ENCODE measurements around the gene KIAA0319L. TPM values are rescaled to one million over a fixed set of nuclear protein-coding genes. Genes with fewer than 3 reads are reported as not detected.

Gene KIAA0319L
- total RNA-seq, 1 experiment from 2014 or later = 46.4 TPM

DNA sequence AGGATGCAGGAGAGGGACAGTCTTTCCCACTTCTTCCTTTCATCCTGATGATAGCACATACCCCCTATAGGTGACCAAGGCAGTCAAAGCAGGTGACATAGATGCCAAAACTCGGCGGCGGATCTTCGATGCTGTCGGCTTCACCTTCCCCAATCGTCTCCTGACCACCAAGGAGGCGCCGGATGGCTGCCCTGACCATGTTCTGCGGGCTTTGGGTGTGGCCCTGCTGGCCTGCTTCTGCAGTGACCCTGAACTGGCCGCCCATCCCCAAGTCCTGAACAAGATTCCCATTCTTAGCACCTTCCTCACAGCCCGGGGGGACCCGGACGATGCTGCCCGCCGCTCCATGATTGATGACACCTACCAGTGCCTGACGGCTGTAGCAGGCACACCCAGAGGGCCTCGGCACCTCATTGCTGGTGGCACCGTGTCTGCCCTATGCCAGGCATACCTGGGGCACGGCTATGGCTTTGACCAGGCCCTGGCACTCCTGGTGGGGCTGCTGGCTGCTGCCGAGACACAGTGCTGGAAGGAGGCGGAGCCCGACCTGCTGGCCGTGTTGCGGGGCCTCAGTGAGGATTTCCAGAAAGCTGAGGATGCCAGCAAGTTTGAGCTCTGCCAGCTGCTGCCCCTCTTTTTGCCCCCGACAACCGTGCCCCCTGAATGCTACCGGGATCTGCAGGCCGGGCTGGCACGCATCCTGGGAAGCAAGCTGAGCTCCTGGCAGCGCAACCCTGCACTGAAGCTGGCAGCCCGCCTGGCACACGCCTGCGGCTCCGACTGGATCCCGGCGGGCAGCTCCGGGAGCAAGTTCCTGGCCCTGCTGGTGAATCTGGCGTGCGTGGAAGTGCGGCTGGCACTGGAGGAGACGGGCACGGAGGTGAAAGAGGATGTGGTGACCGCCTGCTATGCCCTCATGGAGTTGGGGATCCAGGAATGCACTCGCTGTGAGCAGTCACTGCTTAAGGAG, 3.3 kb upstream of the KIAA0319L start:
- Mint-ChIP-seq H3K4me1 (peaks cover 27 to 34% of the 10 kb centered on the region in 2 experiments), H3K27me3 (ENCODE audit: low read depth) (no peaks in the 10 kb centered on the region), H3K9me3 (peaks cover 0 to 4% of the 10 kb centered on the region in 2 experiments; a peak in 2 of 5 replicates), H3K27ac (no peak overlapping the region), H3K36me3 (ENCODE audit: insufficient read depth in 1 of 3, low read depth in 3 of 3) (peaks cover 23 to 56% (median 44%) of the 10 kb centered on the region in 3 experiments), H3K4me3 (no peak overlapping the region)
- H3K56ac ChIP-seq (ENCODE audit: insufficient read length, low read depth, low read length) = no peak overlapping the region
- H4K8ac ChIP-seq (replicated peaks; ENCODE audit: insufficient read length, low read depth, low read length) = no peak overlapping the region
- H3K14ac ChIP-seq (ENCODE audit: insufficient read depth, low read length) = no peak overlapping the region
- H3K27me3 ChIP-seq (ENCODE audit: insufficient read depth, low read length) = no peaks in the 10 kb centered on the region
- H3K9ac ChIP-seq (ENCODE audit: extremely low read depth, insufficient read length, low read length) = no peak overlapping the region
- H4K91ac ChIP-seq (ENCODE audit: insufficient read length, low read depth, low read length) = no peak overlapping the region
- H3K4me2 ChIP-seq (ENCODE audit: insufficient read depth, insufficient read length, low read length) = no peak overlapping the region
- no peak overlapping the region for H3T11ph ChIP-seq (ENCODE audit: low read length)
- no peak overlapping the region for H2BK5ac ChIP-seq (ENCODE audit: insufficient read length, low read length)
- H3K23ac ChIP-seq (ENCODE audit: insufficient read length, low read depth, low read length) = no peak overlapping the region
- H2BK12ac ChIP-seq (ENCODE audit: insufficient read length, low read depth, low read length) = no peak overlapping the region
- peaks cover 6% of the 10 kb centered on the region; the same call in 1 of the 2 replicates for H3K79me2 ChIP-seq (ENCODE audit: insufficient read depth, low read length)
- no peak overlapping the region for H2AK5ac ChIP-seq (ENCODE audit: insufficient read length, low read length)
- no peak overlapping the region for H3K18ac ChIP-seq (ENCODE audit: insufficient read length, low read depth, low read length)
- no peak overlapping the region for H3K4ac ChIP-seq (ENCODE audit: low read depth, low read length)
- whole genome bisulfite sequencing (ENCODE audit: extremely low coverage, insufficient read length, low lambda C conversion rate) = no CpG with 5 or more reads among the region's 44 CpGs
- H4K5ac ChIP-seq (ENCODE audit: insufficient read length, low read depth, low read length) = no peak overlapping the region
- H3K79me1 ChIP-seq (ENCODE audit: insufficient read depth, low read depth, low read length, poor library complexity, severe bottlenecking) = no peaks in the 10 kb centered on the region
- H2BK120ac ChIP-seq (ENCODE audit: low read depth, low read length, poor library complexity, severe bottlenecking) = no peak overlapping the region
- no peak overlapping the region for H3K27ac ChIP-seq (ENCODE audit: insufficient read length, low read depth, low read length)
- no peaks in the 10 kb centered on the region for H3K9me3 ChIP-seq (ENCODE audit: control insufficient read depth, low read depth, low read length)
- H2BK20ac ChIP-seq (ENCODE audit: low read depth, low read length, poor library complexity, severe bottlenecking) = no peak overlapping the region
- peaks cover 5% of the 10 kb centered on the region; the same call in 1 of the 2 replicates for H3K4me1 ChIP-seq (ENCODE audit: insufficient read depth, low read length)
- DNase-seq = no peak
- no peak overlapping the region for H2AFZ ChIP-seq (ENCODE audit: low read length)
- peaks cover 17% of the 10 kb centered on the region for H3K23me2 ChIP-seq (ENCODE audit: insufficient read length, low read depth, low read length, poor library complexity, severe bottlenecking)
- no peaks in the 10 kb centered on the region for H4K20me1 ChIP-seq (ENCODE audit: control insufficient read depth, insufficient read depth, insufficient read length)
- TF ChIP-seq, protein P1, sequence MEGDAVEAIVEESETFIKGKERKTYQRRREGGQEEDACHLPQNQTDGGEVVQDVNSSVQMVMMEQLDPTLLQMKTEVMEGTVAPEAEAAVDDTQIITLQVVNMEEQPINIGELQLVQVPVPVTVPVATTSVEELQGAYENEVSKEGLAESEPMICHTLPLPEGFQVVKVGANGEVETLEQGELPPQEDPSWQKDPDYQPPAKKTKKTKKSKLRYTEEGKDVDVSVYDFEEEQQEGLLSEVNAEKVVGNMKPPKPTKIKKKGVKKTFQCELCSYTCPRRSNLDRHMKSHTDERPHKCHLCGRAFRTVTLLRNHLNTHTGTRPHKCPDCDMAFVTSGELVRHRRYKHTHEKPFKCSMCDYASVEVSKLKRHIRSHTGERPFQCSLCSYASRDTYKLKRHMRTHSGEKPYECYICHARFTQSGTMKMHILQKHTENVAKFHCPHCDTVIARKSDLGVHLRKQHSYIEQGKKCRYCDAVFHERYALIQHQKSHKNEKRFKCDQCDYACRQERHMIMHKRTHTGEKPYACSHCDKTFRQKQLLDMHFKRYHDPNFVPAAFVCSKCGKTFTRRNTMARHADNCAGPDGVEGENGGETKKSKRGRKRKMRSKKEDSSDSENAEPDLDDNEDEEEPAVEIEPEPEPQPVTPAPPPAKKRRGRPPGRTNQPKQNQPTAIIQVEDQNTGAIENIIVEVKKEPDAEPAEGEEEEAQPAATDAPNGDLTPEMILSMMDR (conservative IDR thresholded peaks at IDR 0.05) = no peak
- H2BK15ac ChIP-seq (ENCODE audit: low read depth, low read length) = no peak overlapping the region

Data from H9 (cell line).